Colonic mucosa (tissue), 4 donors: ENCODE data around the gene DOLPP1. TPM values are rescaled to one million over a fixed set of nuclear protein-coding genes. Genes with fewer than 3 reads are reported as not detected.

ENCODE experiments used
- DNase-seq: peaks from one replicate; pipeline ENCODE4 v3.0.0-alpha.2; 2020
- H3K27ac ChIP-seq: fragments of 200-600 bp; one replicate; pipeline ENCODE4 v1.8.0; 2021
- H3K27me3 ChIP-seq: fragments of 200-600 bp; one replicate; pipeline ENCODE4 v1.8.0; 2021
- H3K36me3 ChIP-seq: fragments of 200-600 bp; one replicate; pipeline ENCODE4 v1.8.0; 2021
- H3K4me1 ChIP-seq: fragments of 200-600 bp; one replicate; pipeline ENCODE4 v1.8.0; 2021; ENCODE audit warnings: mild to moderate bottlenecking
- H3K4me3 ChIP-seq: fragments of 200-600 bp; one replicate; pipeline ENCODE4 v1.8.0; 2021
- H3K9ac ChIP-seq, 2 donors: one replicate each; pipeline ENCODE4 v1.7.0; 2013; ENCODE audit warnings: control low read depth in 2 of 2, low read depth in 2 of 2, low read length in 2 of 2
- H3K9me3 ChIP-seq: fragments of 200-600 bp; one replicate; pipeline ENCODE4 v1.8.0; 2021
- intact Hi-C: fragments of 100-400 bp; cut with DNase I; formaldehyde crosslinking; loops from one replicate; pipeline ENCODE4 v1.14.1; 2022
- total RNA-seq, 2 donors: library from RNA; stranded (reverse); fragmentation: NEBNext Ultra II Directional in 1 of 2; extraction: Animal tissue kit (Norgen Biotek cat#: 25700) in 1 of 2; gene quantifications; one replicate each; pipeline ENCODE4 v1.2.1, GENCODE V29; 2021
- TF ChIP-seq, protein P1 (sequence below): fragments of 200-600 bp; IDR thresholded peaks from one replicate; pipeline ENCODE4 v1.8.0; 2022; ENCODE audit warnings: antibody characterized with exemption, mild to moderate bottlenecking
- donor health status: healthy.
- donor health status: DM: no; HTN: no; CAD: no.
- donor health status: DM: no; HTN: no; CAD: no.

The DOLPP1 gene
- total RNA-seq, 2 donors from 2014 or later = 33.9 to 37.3 TPM

DNA sequence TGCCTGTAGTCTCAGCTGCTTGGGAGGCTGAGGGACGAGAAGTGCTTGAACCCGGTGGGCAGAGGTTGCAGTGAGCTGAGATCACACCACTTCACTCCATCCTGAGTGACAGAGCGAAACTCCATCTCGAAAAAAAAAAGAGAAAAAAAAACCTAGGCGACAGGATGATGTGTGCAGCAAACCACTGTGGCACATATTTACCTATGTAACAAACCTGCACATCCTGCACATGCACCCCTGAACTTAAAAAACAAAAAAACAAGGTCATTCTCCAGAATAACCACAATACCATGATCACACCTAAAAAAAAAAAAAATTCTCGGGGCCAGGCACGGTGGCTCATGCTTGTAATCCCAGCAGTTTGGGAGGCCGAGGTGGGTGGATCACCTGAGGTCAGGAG is 7.5 kb upstream of the DOLPP1 start:
- Histone ChIP-seq H3K4me3 (no peak overlapping the region), H3K9ac (no peak overlapping the region), H3K4me1 (no peaks in the 10 kb centered on the region), H3K9me3 (no peaks in the 10 kb centered on the region), H3K36me3 (no peaks in the 10 kb centered on the region), H3K27me3 (no peaks in the 10 kb centered on the region), H3K27ac (no peak overlapping the region)
- intact Hi-C loops = no loop called here
- TF ChIP-seq, protein P1, sequence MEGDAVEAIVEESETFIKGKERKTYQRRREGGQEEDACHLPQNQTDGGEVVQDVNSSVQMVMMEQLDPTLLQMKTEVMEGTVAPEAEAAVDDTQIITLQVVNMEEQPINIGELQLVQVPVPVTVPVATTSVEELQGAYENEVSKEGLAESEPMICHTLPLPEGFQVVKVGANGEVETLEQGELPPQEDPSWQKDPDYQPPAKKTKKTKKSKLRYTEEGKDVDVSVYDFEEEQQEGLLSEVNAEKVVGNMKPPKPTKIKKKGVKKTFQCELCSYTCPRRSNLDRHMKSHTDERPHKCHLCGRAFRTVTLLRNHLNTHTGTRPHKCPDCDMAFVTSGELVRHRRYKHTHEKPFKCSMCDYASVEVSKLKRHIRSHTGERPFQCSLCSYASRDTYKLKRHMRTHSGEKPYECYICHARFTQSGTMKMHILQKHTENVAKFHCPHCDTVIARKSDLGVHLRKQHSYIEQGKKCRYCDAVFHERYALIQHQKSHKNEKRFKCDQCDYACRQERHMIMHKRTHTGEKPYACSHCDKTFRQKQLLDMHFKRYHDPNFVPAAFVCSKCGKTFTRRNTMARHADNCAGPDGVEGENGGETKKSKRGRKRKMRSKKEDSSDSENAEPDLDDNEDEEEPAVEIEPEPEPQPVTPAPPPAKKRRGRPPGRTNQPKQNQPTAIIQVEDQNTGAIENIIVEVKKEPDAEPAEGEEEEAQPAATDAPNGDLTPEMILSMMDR = no peak
- DNase-seq = no peak

DNA sequence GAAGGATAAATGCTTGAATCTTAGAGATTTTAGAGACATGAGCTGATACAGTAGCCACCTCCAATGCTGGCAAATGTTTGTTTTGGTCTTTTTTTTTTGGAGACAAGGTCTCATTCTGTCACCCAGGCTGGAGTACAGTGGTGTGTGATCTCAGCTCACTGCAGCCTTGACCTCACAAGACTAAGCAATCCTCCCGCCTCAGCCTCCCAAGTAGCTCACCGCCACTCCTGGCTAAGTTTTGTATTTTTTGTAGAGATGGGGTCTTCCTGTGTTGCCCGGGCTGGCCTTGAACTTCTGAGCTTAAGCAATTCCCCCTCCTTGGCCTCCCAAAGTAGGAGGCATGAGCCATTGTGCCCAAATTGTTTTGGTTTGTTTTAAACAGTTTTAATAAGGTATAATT is 6.8 kb upstream of the DOLPP1 start:
- TF ChIP-seq, protein P1 = no peak
- no peak overlapping the region for H3K27ac ChIP-seq
- H3K27me3 ChIP-seq = no peaks in the 10 kb centered on the region
- no peak overlapping the region for H3K9ac ChIP-seq
- H3K4me1 ChIP-seq = peaks cover 6% of the 10 kb centered on the region
- no peaks in the 10 kb centered on the region for H3K9me3 ChIP-seq
- intact Hi-C loops = no loop called here
- DNase-seq = no peak
- no peak overlapping the region for H3K4me3 ChIP-seq
- no peaks in the 10 kb centered on the region for H3K36me3 ChIP-seq

DNA sequence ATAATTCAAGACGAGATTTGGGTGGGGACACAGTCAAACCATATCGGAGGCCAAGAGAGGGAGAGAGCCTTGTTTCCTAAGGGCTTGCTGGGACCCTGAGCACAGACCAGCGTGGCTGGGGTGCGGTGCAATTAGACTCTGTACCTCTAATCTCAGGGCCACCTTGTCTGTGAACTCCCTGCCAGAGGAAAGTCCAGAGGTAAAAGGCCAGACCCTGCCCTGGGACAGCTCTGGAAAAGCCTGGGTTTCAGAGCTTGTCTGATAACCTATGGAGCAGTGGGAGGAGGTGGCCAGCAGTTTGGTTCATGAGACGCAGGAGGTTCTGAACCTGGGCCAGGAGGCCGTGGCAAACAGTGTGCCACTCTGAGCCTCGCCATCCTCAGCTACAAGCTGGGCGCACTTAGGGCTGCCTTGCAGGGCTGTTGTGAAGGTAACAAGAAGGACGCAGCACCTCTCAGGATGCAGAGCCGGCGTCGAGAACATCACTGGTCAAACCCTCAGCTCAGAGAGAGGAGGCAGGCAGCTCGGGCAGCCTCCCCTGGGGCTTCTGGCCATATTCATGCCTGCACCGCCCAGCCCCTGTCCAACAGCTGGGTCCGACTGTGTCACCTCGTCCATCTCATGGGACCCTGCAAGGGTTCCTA is 4.8 kb upstream of the DOLPP1 start:
- DNase-seq = peak; percentile 43
- TF ChIP-seq, protein P1 = no peak
- no peak overlapping the region for H3K9ac ChIP-seq
- intact Hi-C loops = no loop called here
- peaks cover 12% of the 10 kb centered on the region for H3K4me1 ChIP-seq
- H3K27ac ChIP-seq = no peak overlapping the region
- no peaks in the 10 kb centered on the region for H3K9me3 ChIP-seq
- H3K27me3 ChIP-seq = no peaks in the 10 kb centered on the region
- H3K36me3 ChIP-seq = no peaks in the 10 kb centered on the region
- no peak overlapping the region for H3K4me3 ChIP-seq

DNA sequence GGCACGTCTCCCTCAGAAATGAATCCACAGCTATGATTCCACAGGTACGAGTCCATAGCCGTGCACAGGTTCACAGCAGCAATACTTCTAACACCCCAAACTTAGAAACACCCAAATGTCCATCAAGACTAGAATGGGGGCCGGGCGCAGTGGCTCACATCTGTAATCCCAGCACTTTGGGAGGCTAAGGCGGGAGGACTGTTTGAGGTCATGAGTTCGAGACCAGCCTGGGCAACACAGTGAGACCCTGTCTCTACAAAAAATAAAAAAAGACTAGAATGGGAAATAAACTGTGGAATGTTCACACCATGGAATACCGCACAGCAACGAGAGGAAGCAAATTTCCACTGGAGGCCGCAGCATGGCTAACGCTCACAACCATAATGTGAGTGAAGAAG is 4.3 kb upstream of the DOLPP1 start:
- TF ChIP-seq, protein P1 = no peak
- peak overlapping the region; percentile 84 for H3K27ac ChIP-seq
- H3K9me3 ChIP-seq = no peaks in the 10 kb centered on the region
- H3K4me1 ChIP-seq = peaks cover 12% of the 10 kb centered on the region
- DNase-seq = no peak
- no peak overlapping the region for H3K4me3 ChIP-seq
- H3K36me3 ChIP-seq = no peaks in the 10 kb centered on the region
- H3K9ac ChIP-seq = peak overlapping the region in 1 of 2 donors; percentile 58
- intact Hi-C loops = no loop called here
- no peaks in the 10 kb centered on the region for H3K27me3 ChIP-seq

DNA sequence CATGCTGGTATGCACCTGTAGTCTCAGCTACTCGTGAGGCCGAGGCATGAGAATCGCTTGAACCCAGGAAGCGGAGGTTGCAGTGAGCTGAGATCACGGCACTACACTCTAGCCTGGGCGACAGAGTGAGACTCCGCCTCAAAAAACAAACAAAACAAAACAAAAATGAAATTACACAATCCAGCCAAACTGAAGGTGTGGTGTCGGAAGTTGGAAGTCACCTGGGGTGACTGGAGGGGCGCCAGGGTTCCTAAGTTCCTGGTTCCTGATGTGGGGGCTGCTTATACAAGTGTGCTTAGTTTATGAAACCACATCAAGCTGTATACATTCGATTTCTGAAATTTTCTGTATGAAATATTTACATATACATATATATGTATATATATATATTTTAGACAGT is 3.7 kb upstream of the DOLPP1 start:
- H3K9ac ChIP-seq = peak overlapping the region in 1 of 2 donors; percentile 58
- H3K27ac ChIP-seq = peak overlapping the region; percentile 84
- no peak overlapping the region for H3K4me3 ChIP-seq
- intact Hi-C loops = no loop called here
- TF ChIP-seq, protein P1 = no peak
- H3K36me3 ChIP-seq = no peaks in the 10 kb centered on the region
- peak; percentile 81 for DNase-seq
- no peaks in the 10 kb centered on the region for H3K27me3 ChIP-seq
- no peaks in the 10 kb centered on the region for H3K9me3 ChIP-seq
- peaks cover 17% of the 10 kb centered on the region for H3K4me1 ChIP-seq
